BJ (cell line): Measurements from ENCODE around the gene PEPD. TPM values are rescaled to one million over a fixed set of nuclear protein-coding genes. Genes with fewer than 3 reads are reported as not detected.

Experiments
- CTCF ChIA-PET: fragments of 350-600 bp; formaldehyde crosslinking; extraction: SDS; loops from one replicate; lab custom pipeline; 2021; ENCODE audit warnings: antibody characterized with exemption, inconsistent platforms; lab: Yijun Ruan, JAX
- POLR2A ChIA-PET: fragments of 300-600 bp; sonication (Branson Sonifier 250); formaldehyde crosslinking; extraction: SDS; loops from one replicate; lab custom pipeline; 2021; ENCODE audit warnings: antibody characterized with exemption; lab: Charles Lee
- DNase-seq: peaks from one replicate; pipeline ENCODE4 v3.0.0-alpha.2; 2011; ENCODE audit warnings: low read depth
- H3K27me3 ChIP-seq: 2 replicates; pipeline ENCODE4 v1.6.0; 2011; ENCODE audit warnings: low read length; ENCODE audit not compliant: control insufficient read depth, insufficient read depth
- H3K36me3 ChIP-seq: 2 replicates; pipeline ENCODE4 v1.5.1; 2011; ENCODE audit warnings: low read length; ENCODE audit not compliant: control insufficient read depth, insufficient read depth
- H3K4me3 ChIP-seq: 2 replicates; pipeline ENCODE4 v1.5.1; 2011; ENCODE audit warnings: low read depth, mild to moderate bottlenecking, control low read depth, low read length
- polyA plus RNA-seq: library from polyadenylated mRNA; depleted of rRNA; stranded (reverse); fragments of >200 nt; gene quantifications from 2 replicates; pipeline ENCODE4 v1.2.3, GENCODE V29; 2011
- TF ChIP-seq, protein P1 (sequence below): IDR thresholded peaks from 2 replicates; pipeline ENCODE4 v1.5.1; 2011; ENCODE audit warnings: low read depth, mild to moderate bottlenecking, control low read depth, inconsistent platforms, low read length, moderate library complexity; ENCODE audit not compliant: insufficient read depth

Gene PEPD
- polyA plus RNA-seq, 1 experiment, result 97.6 TPM

GRCh38 chr19:33413426-33413725, 108.2 kb downstream of the PEPD start:
- CTCF ChIA-PET, result interaction anchor here (7.9 to 19.0 kb wide), 2 partner anchors 172 to 357 kb away, joined by 120 to 405 read pairs; no protein-coding TSS in a partner anchor
- H3K36me3 ChIP-seq, result peaks cover 2% of the 10 kb centered on the region; the same call in 1 of the 2 replicates
- TF ChIP-seq, protein P1, sequence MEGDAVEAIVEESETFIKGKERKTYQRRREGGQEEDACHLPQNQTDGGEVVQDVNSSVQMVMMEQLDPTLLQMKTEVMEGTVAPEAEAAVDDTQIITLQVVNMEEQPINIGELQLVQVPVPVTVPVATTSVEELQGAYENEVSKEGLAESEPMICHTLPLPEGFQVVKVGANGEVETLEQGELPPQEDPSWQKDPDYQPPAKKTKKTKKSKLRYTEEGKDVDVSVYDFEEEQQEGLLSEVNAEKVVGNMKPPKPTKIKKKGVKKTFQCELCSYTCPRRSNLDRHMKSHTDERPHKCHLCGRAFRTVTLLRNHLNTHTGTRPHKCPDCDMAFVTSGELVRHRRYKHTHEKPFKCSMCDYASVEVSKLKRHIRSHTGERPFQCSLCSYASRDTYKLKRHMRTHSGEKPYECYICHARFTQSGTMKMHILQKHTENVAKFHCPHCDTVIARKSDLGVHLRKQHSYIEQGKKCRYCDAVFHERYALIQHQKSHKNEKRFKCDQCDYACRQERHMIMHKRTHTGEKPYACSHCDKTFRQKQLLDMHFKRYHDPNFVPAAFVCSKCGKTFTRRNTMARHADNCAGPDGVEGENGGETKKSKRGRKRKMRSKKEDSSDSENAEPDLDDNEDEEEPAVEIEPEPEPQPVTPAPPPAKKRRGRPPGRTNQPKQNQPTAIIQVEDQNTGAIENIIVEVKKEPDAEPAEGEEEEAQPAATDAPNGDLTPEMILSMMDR, result no peak
- H3K4me3 ChIP-seq, result no peak overlapping the region
- POLR2A ChIA-PET, result no interaction called here
- no peak for DNase-seq
- H3K27me3 ChIP-seq, result no peaks in the 10 kb centered on the region

DNA sequence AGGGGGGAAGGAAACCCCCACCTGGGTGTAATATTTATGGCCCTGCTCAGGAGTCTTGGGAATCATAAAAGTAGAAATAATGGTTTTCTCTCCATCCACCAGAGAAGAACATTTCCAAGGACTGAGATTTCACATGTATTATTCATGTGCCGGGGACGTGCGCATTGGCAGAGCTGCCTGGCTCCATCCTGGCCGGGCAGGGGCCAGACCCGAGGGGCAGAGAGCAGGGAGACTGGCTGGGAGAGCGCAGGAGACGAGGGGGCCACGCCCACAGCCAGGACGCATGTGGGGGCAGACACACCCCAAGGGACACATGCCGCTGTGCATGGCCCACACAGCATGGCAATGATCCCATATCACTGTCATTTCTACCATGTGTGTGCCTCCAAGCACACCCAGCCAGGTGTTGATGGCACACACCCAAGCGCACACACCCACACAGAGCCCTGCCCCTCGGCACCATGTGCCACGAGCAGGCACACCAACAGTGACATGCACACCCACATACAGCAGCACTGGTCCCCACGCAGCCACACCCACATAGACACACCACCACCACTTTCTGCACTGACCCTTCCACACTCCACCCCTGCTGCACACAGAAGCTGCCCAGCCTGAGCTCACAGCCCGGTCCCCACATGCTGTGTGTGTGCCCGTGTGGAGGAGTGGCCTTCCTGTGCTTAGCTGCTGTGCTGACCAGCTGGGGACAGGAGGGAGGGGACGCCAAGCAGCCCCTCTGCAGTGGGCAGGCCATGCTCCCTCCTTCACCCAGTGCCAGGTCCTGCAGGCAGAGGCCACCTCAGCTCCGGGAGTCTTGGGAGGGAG, 108.8 kb downstream of the PEPD start:
- TF ChIP-seq, protein P1, result no peak
- no peak overlapping the region for H3K4me3 ChIP-seq
- no peaks in the 10 kb centered on the region for H3K27me3 ChIP-seq
- peaks cover 2% of the 10 kb centered on the region; the same call in 1 of the 2 replicates for H3K36me3 ChIP-seq
- CTCF ChIA-PET, result interaction anchor here (7.9 to 19.0 kb wide), 2 partner anchors 172 to 358 kb away, joined by 120 to 405 read pairs; no protein-coding TSS in a partner anchor
- POLR2A ChIA-PET, result no interaction called here
- DNase-seq, result no peak

DNA sequence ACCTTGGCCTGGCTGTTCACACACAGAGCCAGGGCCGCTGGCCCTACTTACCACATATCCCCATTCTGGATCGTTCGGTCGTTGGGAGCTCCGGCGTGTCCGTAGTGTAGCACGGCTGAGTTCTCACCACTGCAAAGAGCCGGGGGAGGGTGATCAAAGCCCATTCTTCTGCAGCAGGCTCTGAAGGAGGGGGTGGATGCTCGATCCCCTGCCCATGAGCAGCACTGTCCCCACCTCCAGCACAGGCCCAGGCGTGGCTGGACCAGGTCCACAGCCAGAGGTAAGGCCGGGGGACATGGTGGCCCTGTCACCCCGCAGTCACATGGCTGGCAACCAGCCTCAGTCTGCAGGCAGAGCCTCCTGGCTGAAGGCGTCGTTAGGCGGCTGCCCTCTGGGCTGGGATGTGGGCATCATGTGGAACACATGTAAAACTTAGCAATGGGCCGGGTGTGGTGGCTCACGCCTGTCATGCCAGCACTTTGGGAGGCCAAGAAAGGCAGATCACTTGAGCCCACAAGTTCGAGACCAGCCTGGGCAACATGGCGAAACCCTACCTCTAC, 109.9 kb downstream of the PEPD start:
- no peak for DNase-seq
- Histone ChIP-seq H3K36me3 (peaks cover 2% of the 10 kb centered on the region; the same call in 1 of the 2 replicates), H3K27me3 (no peaks in the 10 kb centered on the region), H3K4me3 (no peak overlapping the region)
- TF ChIP-seq, protein P1, result no peak
- ChIA-PET POLR2A (no interaction called here), CTCF (interaction anchor here (0.6 to 19.0 kb wide), 4 partner anchors 19 to 359 kb away, joined by 3 to 405 read pairs (median 63); no protein-coding TSS in a partner anchor)

- DNase-seq, result no peak
- no peaks in the 10 kb centered on the region for H3K27me3 ChIP-seq
- peaks cover 2% of the 10 kb centered on the region; the same call in 1 of the 2 replicates for H3K36me3 ChIP-seq
- ChIA-PET POLR2A (no interaction called here), CTCF (interaction anchor here (1.3 to 19.0 kb wide), 3 partner anchors 20 to 367 kb away, joined by 3 to 405 read pairs (median 6); no protein-coding TSS in a partner anchor)
- no peak overlapping the region for H3K4me3 ChIP-seq
- TF ChIP-seq, protein P1, result no peak
These were observed 110.6 kb downstream of the PEPD start for GRCh38 chr19:33410915-33411401.
